Endothelial cell of umbilical vein (primary cell): ENCODE results near the gene NKX6-2. TPM values are rescaled to one million over a fixed set of nuclear protein-coding genes. Genes with fewer than 3 reads are reported as not detected.

Experiments used
- BruUV-seq: library from RNA; stranded (reverse); fragments of 400-500 nt; replicated peaks from 2 replicates; lab custom pipeline; 2021; lab: Mats Ljungman, UMichigan
- CTCF ChIA-PET: fragments of 300-600, 350-600 bp; sonication (Branson Sonifier 250); formaldehyde crosslinking; loops from one replicate; lab custom pipeline; 2021; ENCODE audit warnings: antibody characterized with exemption, inconsistent platforms; lab: Charles Lee
- POLR2A ChIA-PET: fragments of 300-600, 350-600 bp; sonication (Branson Sonifier 250); formaldehyde crosslinking; loops from one replicate; lab custom pipeline; 2021; ENCODE audit warnings: antibody characterized with exemption, inconsistent platforms; lab: Charles Lee
- DNase-seq: peaks from one replicate; pipeline ENCODE4 v3.0.0-alpha.2; 2011; ENCODE audit warnings: low read depth, low spot score
- FAIRE-seq: peaks from 2 replicates; lab custom pipeline; 2011; peaks lifted over from hg19 to GRCh38; lab: Jason Lieb, UNC
- H2AFZ ChIP-seq: 2 replicates; pipeline ENCODE4 v1.6.0; 2012; ENCODE audit warnings: low read depth, low read length, control low read depth, inconsistent platforms
- H3K27ac ChIP-seq: 2 replicates; pipeline ENCODE4 v1.5.1; 2011; ENCODE audit warnings: low read depth, mild to moderate bottlenecking, control low read depth, low read length, moderate library complexity; ENCODE audit not compliant: insufficient read depth
- H3K27me3 ChIP-seq, 2 experiments: 2 replicates each; pipeline versions ENCODE4 v1.6.0 to v1.6.1; 2011; ENCODE audit warnings: low read length in 2 of 2, mixed read lengths in 1 of 2; ENCODE audit not compliant: control insufficient read depth in 2 of 2, insufficient read depth in 2 of 2
- H3K36me3 ChIP-seq, 2 experiments: 2 replicates in 1 of 2; 3 replicates in 1 of 2; pipeline ENCODE4 v1.5.1; 2011; ENCODE audit warnings: low read length in 2 of 2, mild to moderate bottlenecking in 1 of 2, moderate library complexity in 1 of 2; ENCODE audit not compliant: control insufficient read depth in 2 of 2, insufficient read depth in 2 of 2; ENCODE audit errors: extremely low read depth in 1 of 2
- H3K4me1 ChIP-seq: 3 replicates; pipeline ENCODE4 v1.5.1; 2011; ENCODE audit warnings: mild to moderate bottlenecking, low read length; ENCODE audit not compliant: control insufficient read depth, insufficient read depth; ENCODE audit errors: extremely low read depth
- H3K4me2 ChIP-seq: 2 replicates; pipeline ENCODE4 v1.6.1; 2011; ENCODE audit warnings: low read length, control low read depth, mixed read lengths; ENCODE audit not compliant: insufficient read depth
- H3K4me3 ChIP-seq, 3 experiments: fragments of 200-600 bp in 1 of 3; sonication (generic), shearing (Covaris generic) in 1 of 3; replicated peaks in 1 of 3; 2 replicates each; pipeline ENCODE4 v1.5.1; 2011 to 2016; ENCODE audit warnings: control low read depth in 3 of 3, low read length in 3 of 3, mild to moderate bottlenecking in 2 of 3, inconsistent platforms in 1 of 3, low read depth in 1 of 3, moderate library complexity in 1 of 3; ENCODE audit not compliant: insufficient read depth in 1 of 3
- H3K79me2 ChIP-seq: 2 replicates; pipeline ENCODE4 v1.6.0; 2012; ENCODE audit warnings: low read length, inconsistent platforms; ENCODE audit not compliant: control insufficient read depth, insufficient read depth
- H3K9ac ChIP-seq: replicated peaks from 2 replicates; pipeline ENCODE3; 2011; ENCODE audit warnings: low read length, control low read depth; ENCODE audit not compliant: insufficient read depth; ENCODE audit errors: extremely low read depth
- H3K9me1 ChIP-seq: replicated peaks from 3 replicates; pipeline ENCODE4 v1.6.0; 2011; ENCODE audit warnings: mild to moderate bottlenecking, low read length; ENCODE audit not compliant: control insufficient read depth, insufficient read depth; ENCODE audit errors: extremely low read depth
- H3K9me3 ChIP-seq: replicated peaks from 2 replicates; pipeline ENCODE4 v1.5.1; 2012; ENCODE audit warnings: low read length, inconsistent platforms; ENCODE audit not compliant: control insufficient read depth, insufficient read depth
- H4K20me1 ChIP-seq: replicated peaks from 2 replicates; pipeline ENCODE3; 2011; ENCODE audit warnings: mild to moderate bottlenecking, low read length; ENCODE audit not compliant: control insufficient read depth, insufficient read depth; ENCODE audit errors: extremely low read depth
- CTCF ChIP-seq, 2 donors: IDR thresholded peaks; 1 replicate in 1 of 2; 2 replicates in 1 of 2; pipeline ENCODE4 v1.5.1; 2011; ENCODE audit warnings: low read length in 2 of 2, mild to moderate bottlenecking in 2 of 2, moderate library complexity in 2 of 2, control low read depth in 1 of 2, inconsistent platforms in 1 of 2, low read depth in 1 of 2; ENCODE audit not compliant: insufficient read depth in 1 of 2; ENCODE audit errors: extremely low read depth in 1 of 2
- EZH2 ChIP-seq: IDR thresholded peaks from 2 replicates; pipeline ENCODE4 v1.6.1; 2012; ENCODE audit warnings: borderline replicate concordance, low read depth, mild to moderate bottlenecking, moderate library complexity, low read length, inconsistent platforms; ENCODE audit not compliant: severe bottlenecking
- FOS ChIP-seq: IDR thresholded peaks from 2 replicates; pipeline ENCODE4 v1.6.1; 2011; ENCODE audit warnings: mild to moderate bottlenecking, low read length, moderate library complexity, borderline replicate concordance; ENCODE audit not compliant: insufficient read depth
- GATA2 ChIP-seq: IDR thresholded peaks from 2 replicates; pipeline ENCODE4 v1.7.0; 2011; ENCODE audit warnings: low read depth, mild to moderate bottlenecking, moderate library complexity, mixed read lengths, low read length; ENCODE audit not compliant: insufficient read length, insufficient read depth
- JUN ChIP-seq: IDR thresholded peaks from 2 replicates; pipeline ENCODE4 v1.6.1; 2011; ENCODE audit warnings: borderline replicate concordance, low read depth; ENCODE audit not compliant: insufficient read length, insufficient read depth
- MAX ChIP-seq: IDR thresholded peaks from 2 replicates; pipeline ENCODE4 v1.6.1; 2011; ENCODE audit not compliant: insufficient read depth, insufficient read length
- MYC ChIP-seq: IDR thresholded peaks from one replicate; pipeline ENCODE4 v1.6.1; 2011; ENCODE audit warnings: mild to moderate bottlenecking, low read depth, low read length
- POLR2A ChIP-seq: IDR thresholded peaks from 2 replicates; pipeline ENCODE4 v1.6.1; 2012; ENCODE audit warnings: low read depth, mild to moderate bottlenecking, control low read depth, low read length
- POLR2AphosphoS5 ChIP-seq: IDR thresholded peaks from 2 replicates; pipeline ENCODE4 v1.6.1; 2012; ENCODE audit warnings: low read depth, mild to moderate bottlenecking, control low read depth, low read length, moderate library complexity; ENCODE audit not compliant: insufficient read depth
- dilution Hi-C: fragments of 300-500 bp; cut with MboI; formaldehyde crosslinking; loops from one replicate; pipeline ENCODE4 v1.15.0; 2019; ENCODE audit warnings: low sequenced_read_pairs; ENCODE audit not compliant: extremely low pct_ligation_motif_present
- intact Hi-C: fragments of 100-400 bp; cut with micrococcal nuclease; formaldehyde crosslinking; loops from one replicate; pipeline ENCODE4 v1.10.0; 2022
- polyA plus RNA-seq, 4 experiments: library from polyadenylated mRNA; depleted of rRNA in 3 of 4; stranded (reverse) in 3 of 4; unstranded in 1 of 4; fragments of >200 nt; gene quantifications; 2 replicates each; pipeline versions ENCODE4 v1.2.1 to v1.2.3, GENCODE V29; 2011 to 2012; ENCODE audit warnings: missing spikeins in 1 of 4
- total RNA-seq: library from RNA; stranded (reverse); gene quantifications from 2 replicates; pipeline ENCODE4 v1.2.3, GENCODE V29; 2021

Gene NKX6-2
- total and polyA plus RNA-seq, 2 donors (not counting 3 experiments of a cell fraction or from before 2014, with no cell fraction given): not detected

GRCh38 chr10:132796846-132797245 lies 10.9 kb upstream of the NKX6-2 start:
- Histone ChIP-seq H3K27me3 (no peaks in the 10 kb centered on the region), H3K9me1 (no peaks in the 10 kb centered on the region), H3K4me3 (no peak overlapping the region), H3K79me2 (no peaks in the 10 kb centered on the region), H3K9me3 (no peaks in the 10 kb centered on the region), H3K4me2 (no peak overlapping the region), H3K36me3 (no peaks in the 10 kb centered on the region), H3K4me1 (no peaks in the 10 kb centered on the region), H3K27ac (no peak overlapping the region), H4K20me1 (no peaks in the 10 kb centered on the region), H3K9ac (no peak overlapping the region), H2AFZ (no peak overlapping the region)
- ChIA-PET CTCF (interaction anchor here (1.3 kb wide), 1 partner anchor 9 kb away, joined by 4 read pairs; no protein-coding TSS in a partner anchor), POLR2A (no interaction called here)
- DNase-seq (no peak), FAIRE-seq (no peak)
- no TSS peak for BruUV-seq
- TF ChIP-seq MAX (no peak), FOS (no peak), GATA2 (no peak), POLR2A (no peak), MYC (no peak), JUN (no peak), EZH2 (no peak), POLR2AphosphoS5 (no peak), CTCF (IDR thresholded peaks at IDR 0.05; ENCODE audit: extremely low read depth in 1 of 2, insufficient read depth in 1 of 2, low read depth in 1 of 2, low read length in 2 of 2) (no peak)
- dilution Hi-C loops: no loop called here
- intact Hi-C loops: no loop called here
